HG03520 (cell line): ENCODE data around the gene ASRGL1.

Source experiments
- ATAC-seq: cut with Tn5 transposase; IDR thresholded peaks from one replicate; pipeline ENCODE4 v1.9.1; 2021; ENCODE audit warnings: mild to moderate bottlenecking, moderate library complexity; ENCODE audit not compliant: unreplicated experiment

Gene ASRGL1

DNA sequence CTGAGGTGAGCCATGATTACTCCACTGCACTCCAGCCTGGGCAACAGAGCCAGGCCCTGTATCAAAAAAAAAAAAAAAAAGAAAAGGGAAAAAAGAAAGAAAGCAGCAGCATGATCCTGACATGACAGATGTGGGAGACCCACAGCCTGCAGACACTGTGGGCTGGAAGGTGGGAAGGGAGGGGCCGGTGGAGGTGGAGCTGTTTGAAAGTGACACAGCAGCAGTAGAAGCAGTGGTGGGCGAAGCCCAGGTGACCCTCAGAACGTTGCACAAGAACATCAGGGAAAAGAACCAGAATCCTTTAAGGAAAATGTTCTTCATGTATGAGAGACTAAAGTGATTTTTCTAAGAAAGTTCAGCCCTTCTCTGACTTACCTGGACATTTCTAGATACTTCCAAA lies 55.3 kb downstream of the ASRGL1 start:
- no peak for ATAC-seq

DNA sequence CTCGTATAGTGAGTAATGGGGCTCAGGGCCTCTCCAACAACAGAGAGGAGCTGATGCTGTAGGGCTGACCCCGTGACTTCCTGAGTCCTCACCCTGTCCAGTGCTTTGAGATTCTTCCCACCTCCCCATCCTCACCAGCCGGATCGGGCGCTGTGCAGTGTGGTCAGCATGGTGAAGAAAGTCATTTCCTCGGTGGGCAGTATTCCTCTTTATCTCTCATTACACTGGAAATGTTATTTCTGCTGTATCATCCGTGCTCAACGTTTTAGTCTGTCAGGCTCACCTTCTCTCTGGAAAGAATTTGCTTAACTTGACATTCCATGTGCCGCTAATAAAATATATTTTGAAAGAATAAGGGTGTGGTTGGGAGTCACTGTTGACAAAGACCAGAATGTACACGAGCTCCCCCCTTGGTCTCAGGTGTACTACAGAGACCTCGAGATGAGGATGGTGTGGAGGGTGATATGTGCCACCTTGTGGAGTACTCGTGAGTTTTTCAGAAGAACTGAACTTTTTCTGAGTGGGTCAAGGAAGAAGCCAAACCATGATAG lies 55.9 kb downstream of the ASRGL1 start:
- no peak for ATAC-seq

DNA sequence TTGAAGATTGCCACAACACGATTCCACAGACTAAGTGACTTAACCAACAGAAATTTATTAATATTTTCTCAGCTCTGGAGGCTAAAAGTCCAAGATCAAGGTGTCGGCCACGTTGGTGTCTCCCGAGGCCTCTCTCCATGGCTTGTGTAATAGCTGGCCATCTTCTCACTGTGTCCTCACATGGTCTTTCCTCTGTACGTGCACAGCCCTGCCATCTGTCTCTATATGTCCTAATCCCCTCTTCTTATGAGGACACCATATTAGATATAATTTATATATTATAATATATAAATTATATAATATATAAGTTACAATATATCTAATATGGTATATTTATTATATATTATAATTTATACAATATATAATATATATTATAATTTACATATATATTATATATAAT lies 56.5 kb downstream of the ASRGL1 start:
- ATAC-seq, result no peak

DNA sequence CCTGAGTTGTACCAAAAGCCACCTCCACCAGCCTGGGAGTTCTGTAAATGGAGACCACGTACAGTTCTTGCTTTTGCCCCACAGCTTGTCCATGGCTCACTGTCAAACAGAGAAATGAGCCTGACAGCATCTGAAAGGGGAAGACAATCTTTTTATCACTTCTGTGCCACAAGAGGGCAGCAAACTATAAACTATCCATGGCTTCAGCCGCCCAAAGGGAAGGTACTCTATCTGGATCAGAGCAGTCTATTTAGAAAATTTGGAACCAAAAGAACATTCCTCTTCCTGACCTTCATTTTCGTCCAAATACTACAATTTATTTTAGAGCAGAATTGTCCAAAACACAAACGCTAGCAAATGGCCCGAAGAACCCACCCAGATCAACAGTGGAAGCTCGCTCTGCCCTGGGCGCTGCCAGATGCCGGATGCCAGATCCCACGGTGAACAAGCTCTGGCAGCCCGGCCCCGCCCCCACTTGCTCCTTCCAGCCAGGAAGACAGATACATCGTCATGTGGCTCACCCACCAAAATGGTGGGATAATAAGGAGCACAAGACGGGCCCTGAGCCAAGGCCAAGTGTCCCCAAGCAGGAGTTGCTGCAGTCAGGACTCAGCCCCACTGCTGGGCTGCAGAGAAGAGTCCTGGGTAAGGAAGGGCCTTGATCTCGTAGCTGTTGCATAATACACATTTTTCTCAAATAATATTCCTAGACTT lies 57.7 kb downstream of the ASRGL1 start:
- no peak for ATAC-seq

DNA sequence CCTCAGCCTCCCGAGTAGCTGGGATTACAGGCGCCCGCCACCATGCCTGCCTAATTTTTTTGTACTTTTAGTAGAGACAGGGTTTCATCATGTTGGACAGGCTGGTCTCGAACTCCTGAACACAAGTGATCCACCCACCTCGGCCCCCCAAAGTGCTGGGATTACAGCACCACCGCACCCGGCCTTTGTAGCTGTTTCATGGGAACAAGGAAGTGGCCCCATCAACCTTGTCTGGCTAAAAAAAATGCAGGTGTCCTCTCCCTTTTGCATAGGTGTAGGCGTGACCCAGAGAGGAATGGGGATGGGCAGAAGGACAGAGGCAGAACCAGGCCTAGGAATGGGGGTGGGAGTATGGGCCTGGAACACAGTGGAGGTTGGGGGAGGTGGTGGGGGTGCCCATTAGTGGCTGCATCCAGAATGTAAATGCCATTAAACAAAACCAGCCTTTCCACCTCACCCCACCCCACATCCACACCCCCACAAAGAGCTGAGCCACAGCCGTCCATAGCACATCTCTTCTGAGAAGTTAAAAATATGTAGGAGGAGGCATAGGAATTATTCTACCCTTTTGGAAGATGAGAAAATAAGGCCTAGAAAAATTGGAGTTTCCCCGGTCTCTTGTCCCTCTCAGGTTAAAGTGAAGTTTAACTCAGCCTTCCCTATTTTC lies 58.8 kb downstream of the ASRGL1 start:
- ATAC-seq, result no peak

DNA sequence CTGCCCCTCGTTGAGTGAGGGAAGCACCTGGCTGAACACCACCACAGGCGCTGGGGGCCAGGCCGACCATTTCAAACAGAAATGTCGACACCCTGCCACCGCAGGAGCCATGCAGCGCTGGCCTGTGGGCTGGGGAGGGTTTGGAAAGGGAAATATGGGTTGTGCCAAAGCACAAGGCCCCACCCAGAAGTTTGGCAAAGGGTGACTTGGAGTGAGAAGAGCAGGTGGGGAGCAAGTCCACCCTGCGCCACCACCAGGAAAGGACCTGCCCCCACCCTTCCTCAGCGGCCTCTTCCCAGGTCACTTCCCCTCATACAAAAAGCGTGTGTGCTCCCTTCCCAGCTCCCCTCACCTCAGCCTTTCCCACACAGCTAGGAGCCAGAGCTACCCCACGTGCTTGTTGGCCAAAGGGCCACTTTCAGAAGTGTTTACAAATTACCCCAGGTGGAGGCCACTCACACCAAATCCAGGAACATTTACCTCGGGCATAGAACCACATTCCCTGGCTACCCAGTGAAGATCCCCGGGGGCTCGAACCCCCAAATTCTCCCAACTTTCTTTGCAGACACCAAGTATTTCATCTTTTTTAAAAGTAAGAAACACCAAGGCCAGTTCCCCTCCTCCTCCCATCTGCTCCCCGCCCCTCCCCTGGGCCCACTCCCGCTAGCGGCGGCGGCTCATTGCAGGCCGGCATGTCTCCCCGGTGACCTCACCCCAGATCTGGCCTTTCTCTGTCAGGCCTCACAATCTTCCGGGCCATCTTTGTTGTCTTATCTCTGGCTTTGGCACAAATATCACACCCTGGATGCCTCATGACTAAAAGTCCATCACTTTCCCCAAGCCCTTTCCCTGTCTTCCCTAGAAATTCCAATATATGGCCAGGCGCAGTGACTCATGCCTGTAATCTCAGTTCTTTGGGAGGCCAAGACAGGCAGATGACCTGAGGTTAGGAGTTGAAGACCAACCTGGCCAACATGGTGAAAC lies 61.1 kb downstream of the ASRGL1 start:
- ATAC-seq, result no peak

DNA sequence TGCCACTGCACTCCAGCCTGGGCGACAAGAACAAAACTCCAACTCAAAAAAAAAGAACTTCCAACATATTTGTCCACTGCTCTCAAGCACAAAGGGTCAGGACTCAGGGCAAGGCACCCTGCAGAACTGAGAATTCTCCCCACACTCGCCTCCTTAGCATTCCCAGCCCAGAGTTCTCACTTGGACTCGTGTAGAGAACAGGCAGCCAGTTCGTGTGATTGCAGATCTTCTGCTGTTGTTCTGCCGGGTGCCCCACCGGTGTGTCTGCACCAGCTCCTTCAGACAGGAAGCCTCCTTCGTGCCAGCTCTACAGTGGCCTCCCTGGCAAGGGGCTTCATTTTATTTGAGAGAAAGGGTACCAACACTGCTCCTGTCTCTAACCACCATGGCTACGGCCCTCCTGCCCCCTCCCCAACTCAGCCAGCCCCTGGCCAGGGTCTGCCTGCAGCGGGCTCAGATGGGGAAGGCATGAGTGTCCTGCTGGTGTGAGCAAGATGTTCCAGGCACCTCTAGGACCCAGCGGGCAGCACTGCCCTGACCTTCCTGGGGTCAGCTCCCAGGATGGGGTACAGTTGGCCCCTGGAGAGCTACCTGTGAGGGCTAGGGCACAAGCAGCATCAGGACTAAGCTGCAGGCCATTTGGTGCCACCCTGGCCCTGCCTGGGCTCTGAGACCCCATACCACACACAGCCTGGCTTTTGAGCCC lies 62.1 kb downstream of the ASRGL1 start:
- ATAC-seq, result no peak

DNA sequence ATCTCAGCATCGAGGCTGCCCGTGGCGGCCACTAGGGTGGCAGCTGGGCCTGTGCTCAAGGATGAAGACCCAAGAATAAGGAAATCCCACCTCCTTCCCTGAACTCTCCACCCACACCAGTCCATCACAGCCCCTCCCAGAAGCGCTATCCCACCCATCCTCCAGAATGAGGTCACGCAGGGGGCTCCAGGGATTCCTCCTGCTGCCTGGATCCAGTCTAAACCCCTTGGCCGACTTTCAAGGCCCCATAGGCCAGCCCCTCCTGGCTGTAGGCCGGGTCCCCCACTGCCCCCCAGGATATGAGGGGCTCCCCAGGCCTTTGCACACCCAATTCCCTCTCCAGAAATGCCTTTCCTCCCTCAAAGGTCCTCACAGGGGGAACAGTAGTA lies 62.6 kb downstream of the ASRGL1 start:
- ATAC-seq, result no peak

DNA sequence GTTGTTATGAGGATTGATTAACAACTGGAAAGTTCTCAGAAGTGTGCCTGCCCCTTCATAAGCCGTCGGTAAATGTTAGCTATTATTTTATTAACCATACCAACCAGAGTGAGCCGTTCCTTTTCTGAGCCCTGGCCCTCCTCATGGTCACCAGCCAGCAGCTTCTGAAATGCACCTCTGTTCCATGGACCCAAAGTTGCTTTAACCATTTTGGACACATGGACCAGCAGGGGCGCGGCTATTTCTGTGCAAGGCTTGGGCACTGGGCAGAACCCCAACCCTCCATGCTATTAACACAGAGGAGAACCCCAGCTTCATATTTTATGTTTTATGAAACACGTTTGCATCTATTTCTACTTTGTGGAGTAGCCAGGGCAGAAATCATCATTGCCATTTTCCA lies 63.0 kb downstream of the ASRGL1 start:
- no peak for ATAC-seq

DNA sequence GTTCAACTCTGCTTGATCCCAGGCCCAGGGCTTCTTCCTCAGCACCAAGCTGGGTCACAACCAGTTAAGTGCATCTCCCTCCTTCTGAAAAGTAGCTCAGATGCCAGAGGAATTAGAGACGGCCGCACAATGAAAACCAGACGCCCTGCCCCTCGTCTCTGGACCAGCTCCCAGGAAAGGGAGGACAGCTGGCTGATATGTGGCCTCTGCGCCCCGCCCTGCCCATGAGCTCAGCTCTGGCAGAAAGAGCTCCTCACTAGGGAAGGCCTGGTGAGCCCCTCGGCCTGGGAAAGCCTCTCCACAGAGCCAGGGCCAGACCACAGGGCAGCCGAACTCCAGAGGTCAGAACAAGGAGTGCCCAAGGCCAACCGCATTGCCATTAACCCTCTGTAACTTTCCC lies 63.5 kb downstream of the ASRGL1 start:
- no peak for ATAC-seq

DNA sequence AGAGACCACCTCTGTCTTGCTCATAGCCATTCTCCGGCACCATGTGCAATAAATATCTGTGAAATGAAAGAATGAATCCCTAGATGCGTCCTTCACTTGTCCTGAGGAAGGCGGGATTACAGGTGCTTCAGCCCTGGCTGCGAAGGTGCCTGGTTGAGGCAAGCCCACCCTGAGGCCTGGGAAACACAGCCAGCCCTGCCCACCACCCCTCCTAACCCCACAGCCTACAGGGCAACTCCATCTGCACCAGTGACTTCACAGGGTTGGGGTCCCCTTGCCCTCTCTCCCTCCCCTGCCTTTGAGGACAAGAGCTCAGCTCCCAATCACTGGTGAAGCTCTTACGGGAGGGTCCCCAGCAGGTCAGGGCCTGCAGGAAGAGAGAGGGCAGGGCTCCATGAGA lies 64.1 kb downstream of the ASRGL1 start:
- no peak for ATAC-seq

DNA sequence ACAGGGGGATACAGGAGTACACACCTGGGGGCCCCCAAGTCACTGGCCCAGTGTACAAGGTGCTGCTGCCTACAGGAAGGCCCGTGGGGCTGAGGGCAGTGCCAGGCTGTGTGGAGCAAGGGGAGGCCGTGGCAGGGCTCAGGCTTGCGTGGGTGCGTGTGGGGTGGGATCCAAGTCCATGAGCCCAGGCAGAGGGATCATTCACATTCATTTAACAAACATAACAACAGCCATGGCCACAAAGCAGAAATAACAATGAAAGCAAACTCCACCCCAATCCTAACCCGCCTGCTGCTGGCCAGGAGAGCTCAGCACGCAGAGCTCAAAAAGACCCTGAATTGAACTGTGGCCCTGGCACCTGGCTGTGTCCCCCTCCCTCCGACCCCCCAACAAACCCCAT lies 64.6 kb downstream of the ASRGL1 start:
- ATAC-seq, result no peak

DNA sequence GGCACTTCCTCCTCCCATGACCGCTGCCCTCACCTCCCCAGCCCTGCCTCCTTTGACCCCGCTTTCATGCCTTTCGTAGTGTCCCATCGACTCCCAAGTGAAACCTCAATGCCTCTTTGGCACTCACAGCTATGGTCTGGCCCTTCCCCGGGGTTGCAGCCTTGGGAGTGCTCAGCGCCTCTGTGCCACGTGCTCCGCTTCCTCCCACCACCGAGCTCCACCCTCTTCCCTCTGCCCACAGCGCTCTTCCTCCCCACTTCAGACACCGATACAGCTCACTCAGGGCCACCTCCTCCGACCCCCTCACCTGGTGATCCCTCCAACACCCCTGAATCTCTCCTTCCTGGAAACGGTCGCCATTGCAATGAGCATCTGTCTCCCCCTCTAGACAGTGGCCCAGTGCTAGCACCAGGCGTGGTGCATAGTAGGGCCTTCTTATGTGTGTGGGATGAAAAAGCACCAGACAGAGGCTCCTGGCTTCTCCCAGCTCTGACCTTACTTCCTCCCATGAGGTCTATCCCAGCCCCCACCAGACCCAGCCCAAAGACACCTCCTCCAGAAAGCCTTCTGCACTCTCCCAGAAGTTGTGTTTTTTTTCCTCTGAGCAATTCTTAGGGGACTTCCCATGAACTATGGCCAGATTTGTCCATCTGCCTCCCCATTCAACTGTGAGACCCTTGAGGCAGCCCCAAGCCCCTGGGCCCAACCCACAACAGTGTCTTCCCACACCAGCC lies 65.1 kb downstream of the ASRGL1 start:
- ATAC-seq, result no peak

DNA sequence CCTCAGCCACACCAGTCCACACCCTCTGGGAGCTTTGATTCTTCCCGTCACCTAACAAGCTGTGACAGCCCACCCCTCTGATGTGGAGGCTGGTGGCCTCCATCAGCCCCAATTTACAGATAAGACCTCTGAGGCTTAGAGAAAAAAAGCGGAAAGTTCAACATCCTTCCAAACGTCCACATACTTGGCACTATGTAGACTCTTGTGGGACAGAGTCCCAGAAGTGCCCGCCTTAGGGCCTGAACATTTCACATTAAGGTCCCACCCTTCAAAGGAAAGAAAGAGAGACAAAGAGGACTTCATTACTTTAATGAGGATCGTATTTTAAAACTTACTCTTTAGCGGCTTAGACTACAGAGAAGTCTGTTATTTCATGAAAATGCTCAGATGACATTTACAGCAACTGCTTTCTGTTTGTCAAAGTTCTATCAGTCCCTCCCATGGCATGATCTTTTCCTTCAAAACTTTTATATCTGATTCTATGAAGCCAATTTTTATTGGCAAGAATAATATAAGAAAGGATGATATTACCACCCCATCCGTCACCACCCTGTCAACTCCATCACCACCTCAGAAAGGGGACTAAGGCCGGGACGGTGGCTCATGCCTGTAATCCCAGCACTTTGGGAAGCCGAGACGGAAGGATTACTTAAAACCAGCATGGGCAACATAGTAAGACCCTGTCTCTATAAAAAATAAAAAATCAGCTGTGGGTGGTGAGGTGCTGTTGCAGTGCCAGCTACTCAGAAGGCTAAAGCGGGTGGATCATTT lies 65.9 kb downstream of the ASRGL1 start:
- ATAC-seq, result no peak

DNA sequence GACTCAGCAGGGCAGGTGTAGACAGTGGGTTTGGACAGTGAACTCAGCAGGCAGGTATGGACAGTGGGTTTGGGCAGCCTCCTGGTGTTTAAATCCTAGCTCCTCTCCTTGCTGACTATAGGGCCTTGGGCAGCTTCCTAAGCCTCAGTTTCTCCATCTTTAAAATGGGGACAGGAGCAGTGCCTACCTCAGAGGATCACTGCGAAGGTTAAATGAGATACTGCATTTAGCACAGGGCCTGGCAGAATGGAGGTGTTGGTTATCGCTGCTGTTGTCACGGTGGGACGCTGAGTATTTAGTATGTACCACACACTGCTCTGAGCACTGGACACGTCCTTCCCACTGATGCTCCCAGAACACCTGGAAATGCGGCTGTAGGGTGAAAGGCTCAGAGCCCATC lies 67.2 kb downstream of the ASRGL1 start:
- no peak for ATAC-seq

DNA sequence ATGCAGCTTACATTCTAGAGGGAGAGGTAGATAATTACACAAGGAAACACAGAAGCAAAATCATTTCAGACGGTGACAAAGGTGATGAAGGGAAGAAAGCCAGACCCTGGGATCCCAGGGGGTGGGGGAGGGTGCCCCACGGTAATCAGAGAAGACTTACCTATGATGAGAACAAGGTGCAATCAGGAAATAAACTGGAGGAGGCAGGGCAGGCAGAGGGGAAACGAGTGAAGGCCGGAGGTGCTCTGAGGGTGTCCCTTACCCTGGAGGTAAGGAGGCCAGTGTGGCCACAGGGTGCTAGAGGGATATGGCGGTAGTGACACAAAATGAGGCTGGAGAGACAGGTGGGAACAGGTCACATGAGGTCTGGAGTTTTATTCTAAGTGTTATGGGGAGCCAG lies 67.7 kb downstream of the ASRGL1 start:
- no peak for ATAC-seq

DNA sequence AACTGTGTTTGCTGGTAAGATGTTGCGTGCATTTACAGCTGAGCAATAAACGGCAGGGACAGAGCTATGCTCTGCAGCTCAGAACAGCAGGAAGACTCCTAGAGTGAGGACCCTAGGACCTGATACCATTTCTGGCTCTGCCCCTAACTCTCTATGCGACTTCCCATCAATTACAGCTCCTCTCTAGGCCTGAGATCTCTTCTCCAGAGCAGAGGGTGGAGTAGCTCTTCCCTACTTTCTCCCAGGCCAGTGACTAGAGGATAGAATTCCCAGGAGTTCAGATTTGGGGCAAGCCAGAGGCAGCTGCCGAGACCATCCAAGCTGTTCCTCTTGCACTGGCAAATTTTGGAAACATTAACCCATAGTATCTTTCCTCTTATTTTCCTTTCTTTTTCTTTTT lies 68.8 kb downstream of the ASRGL1 start:
- ATAC-seq, result no peak

DNA sequence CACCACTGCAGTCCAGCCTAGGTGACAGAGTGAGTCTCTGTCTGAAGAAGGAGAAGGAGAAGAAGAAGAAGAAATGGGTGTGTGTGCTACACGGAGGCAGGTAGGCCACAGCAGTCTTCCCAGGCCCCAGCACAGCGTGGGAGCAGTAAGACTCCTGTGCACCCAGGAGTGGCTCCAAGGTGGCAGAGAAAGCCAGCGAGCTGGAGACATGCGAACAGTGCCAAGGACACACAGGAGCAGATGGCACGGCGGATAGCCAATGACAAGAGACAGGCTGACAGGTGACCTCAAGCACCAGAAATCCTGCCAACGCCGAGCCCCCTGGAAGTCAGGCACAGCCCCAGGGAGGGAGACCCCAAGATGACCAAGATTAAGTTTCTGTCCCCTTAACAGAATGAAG lies 72.6 kb downstream of the ASRGL1 start:
- ATAC-seq, result no peak

DNA sequence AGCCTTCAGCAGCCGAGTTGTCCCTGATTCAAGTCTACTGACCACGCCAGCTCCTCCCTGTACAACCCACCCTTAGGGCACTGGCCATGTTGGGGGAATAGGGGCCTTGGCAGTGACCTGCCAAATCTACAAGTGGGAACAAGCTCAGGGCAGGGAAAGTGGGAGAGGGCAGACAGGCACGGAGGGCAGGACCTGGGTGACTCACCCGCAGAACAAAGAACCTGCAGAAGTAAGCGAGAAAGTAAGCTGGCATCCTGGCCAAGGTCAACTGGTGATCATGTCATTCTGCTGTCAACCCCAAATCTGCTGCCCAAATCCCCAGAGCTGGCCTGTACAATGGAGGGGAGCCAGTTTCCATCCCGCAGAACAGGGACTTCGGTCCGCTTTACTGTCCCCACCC lies 73.7 kb downstream of the ASRGL1 start:
- no peak for ATAC-seq
